Endometrial microvascular endothelial cells (primary cell): ENCODE measurements around the gene CCL7. TPM values are rescaled to one million over a fixed set of nuclear protein-coding genes. Genes with fewer than 3 reads are reported as not detected.

ENCODE experiments used
- in situ Hi-C: cut with HindIII; loops from 2 replicates; pipeline ENCODE4 v1.10.0; 2017; ENCODE audit warnings: low sequenced_read_pairs, low pct_unique_long_range_greater_than_20kb; ENCODE audit errors: inconsistent ontology term
- total RNA-seq: library from RNA; depleted of rRNA; stranded (reverse); fragments of >200 nt; gene quantifications from one replicate; pipeline ENCODE4 v1.2.3, GENCODE V29; 2015; ENCODE audit errors: inconsistent ontology term

The CCL7 gene
- total RNA-seq, 1 donor from 2014 or later: 0.37 TPM

GRCh38 chr17:34243364-34244320 lies 26.4 kb upstream of the CCL7 start:
- in situ Hi-C loops: no loop called here

GRCh38 chr17:34245351-34245905 lies 24.6 kb upstream of the CCL7 start:
- in situ Hi-C loops: no loop called here

GRCh38 chr17:34246446-34246845 lies 23.6 kb upstream of the CCL7 start:
- in situ Hi-C loops: no loop called here

- in situ Hi-C loops: no loop called here
Observed at GRCh38 chr17:34246881-34247280, 23.1 kb upstream of the CCL7 start.

- in situ Hi-C loops: no loop called here
Observed at GRCh38 chr17:34248511-34249024, 21.5 kb upstream of the CCL7 start.

GRCh38 chr17:34249061-34249460 lies 21.0 kb upstream of the CCL7 start:
- in situ Hi-C loops: no loop called here

GRCh38 chr17:34249478-34249877 lies 20.5 kb upstream of the CCL7 start:
- in situ Hi-C loops: no loop called here

- in situ Hi-C loops: no loop called here
Observed at GRCh38 chr17:34251186-34251585, 18.8 kb upstream of the CCL7 start.

- in situ Hi-C loops: no loop called here
Observed at GRCh38 chr17:34252095-34252443, 18.0 kb upstream of the CCL7 start.

- in situ Hi-C loops: no loop called here
Observed at GRCh38 chr17:34252444-34253138, 17.4 kb upstream of the CCL7 start.

GRCh38 chr17:34253139-34253525 lies 16.9 kb upstream of the CCL7 start:
- in situ Hi-C loops: no loop called here

GRCh38 chr17:34254146-34254545 lies 15.9 kb upstream of the CCL7 start:
- in situ Hi-C loops: no loop called here

GRCh38 chr17:34254651-34255380 lies 15.2 kb upstream of the CCL7 start, which contains the start of gene CCL2:
TSS of gene CCL2 (plus strand) at chr17:34255285. CDS start at chr17:34255350, 65 bp downstream.
- in situ Hi-C loops: no loop called here

GRCh38 chr17:34255381-34255732 lies 14.7 kb upstream of the CCL7 start:
- in situ Hi-C loops: no loop called here

GRCh38 chr17:34255841-34256240 lies 14.2 kb upstream of the CCL7 start:
- in situ Hi-C loops: no loop called here

GRCh38 chr17:34257299-34257985 lies 12.6 kb upstream of the CCL7 start:
- in situ Hi-C loops: no loop called here

- in situ Hi-C loops: no loop called here
Observed at GRCh38 chr17:34257986-34258326, 12.1 kb upstream of the CCL7 start.

GRCh38 chr17:34259146-34259545 lies 10.9 kb upstream of the CCL7 start:
- in situ Hi-C loops: no loop called here

- in situ Hi-C loops: no loop called here
Observed at GRCh38 chr17:34260861-34261260, 9.2 kb upstream of the CCL7 start.
